Measurements from ENCODE around the gene USP9X.

GRCh38 chrX:41047878-41048534 is 37.2 kb upstream of the USP9X start:
- TF ChIP-seq CTCF (IDR thresholded peaks at IDR 0.05) = no peak
- no peak for TF ChIP-seq POLR2A (IDR thresholded peaks at IDR 0.05)

All from adrenal gland (tissue), 5 donors.